NCI-H1694 (cell line): Measurements from ENCODE around the gene POLR2E.
"Not testable (repeated sequence)": the region's sequence is repeated elsewhere in the genome, so short reads cannot be mapped to it uniquely, and the experiment has no call there.

Experiments used
- DNase-seq: peaks from one replicate; lab custom pipeline; 2025; lab: John Stamatoyannopoulos, UW

The POLR2E gene

GRCh38 chr19:1094978-1095701 is at the start of gene POLR2E:
Gene POLR2E, minus strand, starts transcription at chr19:1095375. Its CDS starts 60 bp downstream, at chr19:1095315.
- peak; percentile 88 for DNase-seq

GRCh38 chr19:1144741-1145140 is 49.6 kb upstream of the POLR2E start:
- no peak for DNase-seq

- DNase-seq, result no peak
Measured at GRCh38 chr19:1143828-1144399, 48.7 kb upstream of the POLR2E start.

GRCh38 chr19:1141944-1142343 is 46.8 kb upstream of the POLR2E start:
- DNase-seq, result no peak

- DNase-seq, result no peak
Measured at GRCh38 chr19:1140272-1141027, 45.3 kb upstream of the POLR2E start.

GRCh38 chr19:1139126-1139525 is 44.0 kb upstream of the POLR2E start:
- DNase-seq, result no peak

- no peak for DNase-seq
Measured at GRCh38 chr19:1138121-1138520, 42.9 kb upstream of the POLR2E start.

GRCh38 chr19:1136621-1137317 is 41.6 kb upstream of the POLR2E start:
- DNase-seq, result no peak

- no peak for DNase-seq
Measured at GRCh38 chr19:1136201-1136600, 41.0 kb upstream of the POLR2E start.

GRCh38 chr19:1135454-1135853 is 40.3 kb upstream of the POLR2E start:
- DNase-seq, result no peak

- DNase-seq, result no peak
Measured at GRCh38 chr19:1134431-1134830, 39.3 kb upstream of the POLR2E start.

GRCh38 chr19:1133471-1133929 is 38.3 kb upstream of the POLR2E start:
- no peak for DNase-seq

- DNase-seq, result no peak
Measured at GRCh38 chr19:1132552-1133383, 37.6 kb upstream of the POLR2E start.

- no peak for DNase-seq
Measured at GRCh38 chr19:1131718-1132551, 36.8 kb upstream of the POLR2E start.

- DNase-seq, result no peak
Measured at GRCh38 chr19:1130771-1131717, 35.9 kb upstream of the POLR2E start.

GRCh38 chr19:1129535-1129934 is 34.4 kb upstream of the POLR2E start:
- DNase-seq, result no peak

GRCh38 chr19:1129084-1129483 is 33.9 kb upstream of the POLR2E start:
- not testable (repeated sequence) for DNase-seq

GRCh38 chr19:1128106-1128505 is 32.9 kb upstream of the POLR2E start:
- no peak for DNase-seq

GRCh38 chr19:1126984-1127760 is 32.0 kb upstream of the POLR2E start:
- no peak for DNase-seq
